ENCODE data around the gene HEATR5A.
"Not testable (repeated sequence)": the region's sequence is repeated elsewhere in the genome, so short reads cannot be mapped to it uniquely, and the experiment has no call there.

The HEATR5A gene

DNA sequence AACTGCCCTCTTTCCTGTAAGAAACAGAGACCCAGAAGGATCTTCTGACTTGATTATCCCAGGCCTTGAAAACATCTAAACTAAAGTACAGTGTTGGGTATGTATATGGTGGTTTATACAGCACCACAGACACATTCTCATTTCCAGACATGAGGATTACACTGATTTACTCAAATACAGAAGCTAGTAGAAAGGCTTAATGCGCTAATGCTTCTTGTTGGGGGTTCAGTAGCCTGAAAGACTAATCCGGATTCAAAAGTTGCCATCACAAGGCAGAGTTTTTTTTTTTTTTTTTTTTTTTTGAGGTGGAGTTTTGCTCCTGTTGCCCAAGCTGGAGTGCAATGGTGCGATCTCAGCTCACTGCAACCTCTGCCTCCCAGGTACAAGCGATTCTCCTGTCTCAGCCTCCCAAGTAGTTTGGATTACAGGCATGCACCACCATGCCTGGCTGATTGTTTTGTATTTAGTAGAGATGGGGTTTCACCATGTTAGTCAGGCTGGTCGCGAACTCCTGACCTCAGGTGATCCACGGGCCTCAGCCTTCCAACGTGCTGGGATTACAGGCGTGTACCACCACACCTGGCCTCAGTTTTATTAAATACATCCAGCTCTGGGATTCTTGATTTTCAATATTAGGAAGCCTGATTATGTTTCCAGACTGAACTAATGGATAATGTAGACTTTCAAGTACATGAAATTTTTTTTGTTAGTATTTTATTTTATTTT lies 166.4 kb downstream of the HEATR5A start:
- no peak for DNase-seq

- DNase-seq: no peak
Measured at GRCh38 chr14:31252865-31253264, 167.5 kb downstream of the HEATR5A start.

- DNase-seq: no peak
Measured at GRCh38 chr14:31251028-31251958, 169.1 kb downstream of the HEATR5A start.

DNA sequence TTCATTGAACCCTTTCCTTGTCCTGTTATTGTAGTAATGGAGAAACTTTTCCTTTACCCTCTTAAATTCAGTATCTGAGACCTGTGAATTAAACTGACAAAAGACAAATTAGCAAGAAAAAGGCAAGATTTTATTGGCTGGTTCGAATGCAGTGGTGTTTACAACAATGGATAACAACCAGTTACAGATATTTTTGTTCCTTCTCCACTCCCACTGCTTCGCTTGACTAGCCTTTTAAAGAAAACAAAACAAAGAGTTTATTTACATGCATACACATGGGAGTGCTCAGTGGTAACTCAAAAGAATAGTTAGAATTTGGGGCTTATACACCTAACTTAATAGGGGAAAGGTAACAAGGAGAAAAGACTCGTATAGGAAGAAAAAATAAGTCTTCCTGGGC lies 175.7 kb downstream of the HEATR5A start:
- DNase-seq: no peak

DNA sequence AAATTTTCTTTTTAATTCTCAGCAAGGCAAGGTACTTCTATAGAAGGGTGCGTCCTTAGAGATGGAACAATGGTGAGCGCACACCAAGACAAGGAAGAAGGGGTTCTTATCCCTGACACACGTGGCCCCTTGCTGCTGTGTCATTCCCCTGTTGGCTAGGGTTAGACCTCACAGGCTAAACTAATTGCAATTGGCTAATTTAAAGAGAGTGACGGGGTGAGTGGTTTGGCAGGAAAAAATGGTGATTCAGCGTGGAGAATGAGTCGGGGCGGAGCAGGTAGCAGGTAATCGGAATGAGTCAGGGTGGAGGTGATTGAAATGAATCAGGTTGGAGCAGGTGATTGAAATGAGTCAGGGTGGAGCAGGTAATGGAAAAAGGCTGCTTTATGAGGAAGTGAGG lies 176.5 kb downstream of the HEATR5A start:
- no peak for DNase-seq

DNA sequence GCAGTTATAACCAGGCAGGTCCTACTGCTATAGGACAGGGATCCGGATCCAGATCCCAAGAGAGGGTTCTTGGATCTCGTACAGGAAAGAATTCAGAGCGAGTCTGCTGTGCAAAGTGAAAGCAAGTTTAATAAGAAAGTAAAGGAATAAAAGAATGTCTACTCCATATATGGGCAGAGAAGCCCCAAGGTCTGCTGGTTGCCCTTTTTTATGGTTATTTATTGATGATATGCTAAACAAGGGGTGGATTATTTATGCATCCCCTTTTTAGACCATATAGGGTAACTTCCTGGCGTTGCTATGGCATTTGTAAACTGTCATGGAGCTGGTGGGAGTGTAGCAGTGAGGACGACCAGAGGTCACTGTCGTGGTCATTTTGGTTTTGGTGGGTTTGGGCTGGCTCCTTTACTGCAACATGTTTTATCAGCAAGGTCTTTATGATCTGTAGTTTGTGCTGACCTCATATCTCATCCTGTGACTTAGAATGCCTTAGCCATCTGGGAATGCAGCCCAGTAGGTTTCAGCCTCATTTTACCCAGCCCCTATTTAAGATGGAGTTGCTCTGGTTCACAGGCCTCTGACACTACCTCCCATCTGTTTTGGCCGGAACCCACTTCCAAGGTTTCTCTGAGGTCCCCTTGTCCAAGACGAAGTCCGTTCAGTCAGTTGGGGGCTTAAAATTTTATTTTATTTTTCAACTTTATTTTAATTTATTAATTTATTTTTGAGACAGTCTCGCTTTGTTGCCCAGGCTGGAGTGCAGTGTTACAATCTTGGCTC lies 178.0 kb downstream of the HEATR5A start:
- DNase-seq: not testable (repeated sequence)

Data from NCI-H187 treated with DMSO at 0.1 percent for 48 hours (cell line).